HepG2 (cell line): Measurements from ENCODE around the gene PPFIA3. TPM values are rescaled to one million over a fixed set of nuclear protein-coding genes. Genes with fewer than 3 reads are reported as not detected.
A peak's percentile ranks its signal among the peaks of the same experiment; 100 is the strongest.

Source experiments
- BRF2 ChIP-seq: sonication (generic); formaldehyde crosslinking; IDR thresholded peaks from 2 replicates; pipeline ENCODE4 v1.8.1; 2022; ENCODE audit warnings: mild to moderate bottlenecking, missing genetic modification reagents
- CCDC6 ChIP-seq: sonication (generic); formaldehyde crosslinking; IDR thresholded peaks from 2 replicates; pipeline ENCODE4 v1.8.1; 2022; ENCODE audit warnings: mild to moderate bottlenecking, missing genetic modification reagents, moderate library complexity
- E2F2 ChIP-seq: sonication (generic); formaldehyde crosslinking; IDR thresholded peaks from 2 replicates; pipeline ENCODE4 v1.4.0; 2020; ENCODE audit warnings: missing genetic modification reagents, borderline replicate concordance
- FOXJ3 ChIP-seq: sonication (generic); formaldehyde crosslinking; IDR thresholded peaks from 2 replicates; pipeline ENCODE4 v1.4.0; 2020; ENCODE audit warnings: missing genetic modification reagents, mild to moderate bottlenecking, borderline replicate concordance
- HNRNPLL ChIP-seq: fragments of 200-400 bp; formaldehyde crosslinking; IDR thresholded peaks from 2 replicates; pipeline ENCODE4 v1.6.1; 2017; ENCODE audit warnings: mild to moderate bottlenecking, low read depth, low read length; ENCODE audit not compliant: poor library complexity, severe bottlenecking
- REL ChIP-seq: sonication (generic); formaldehyde crosslinking; conservative IDR thresholded peaks from 2 replicates; pipeline ENCODE4 v1.8.0; 2022; ENCODE audit warnings: mild to moderate bottlenecking, missing genetic modification reagents, moderate library complexity
- RXRA ChIP-seq: sonication (generic); formaldehyde crosslinking; IDR thresholded peaks from 2 replicates; pipeline ENCODE4 v1.5.1; 2020; ENCODE audit warnings: missing genetic modification reagents
- SOX6 ChIP-seq, 2 experiments: fragments of 450-650 bp in 1 of 2; sonication (generic) in 1 of 2; formaldehyde crosslinking in 1 of 2; IDR thresholded peaks; 2 replicates each; pipeline versions ENCODE4 v1.4.0 to v1.6.1; 2017 to 2020; ENCODE audit warnings: antibody characterized with exemption in 1 of 2, mild to moderate bottlenecking in 1 of 2, missing genetic modification reagents in 1 of 2
- USF2 ChIP-seq, 2 experiments: sonication (generic) in 1 of 2; formaldehyde crosslinking in 1 of 2; IDR thresholded peaks; 2 replicates each; pipeline versions ENCODE4 v1.5.1 to v1.6.1; 2011 to 2020; ENCODE audit warnings: borderline replicate concordance in 1 of 2, low read depth in 1 of 2, low read length in 1 of 2, mild to moderate bottlenecking in 1 of 2, missing genetic modification reagents in 1 of 2, moderate library complexity in 1 of 2
- WIZ ChIP-seq: sonication (generic); formaldehyde crosslinking; IDR thresholded peaks from 2 replicates; pipeline ENCODE4 v1.5.1; 2020; ENCODE audit warnings: mild to moderate bottlenecking, missing genetic modification reagents
- ZGPAT ChIP-seq: IDR thresholded peaks from 2 replicates; pipeline ENCODE4 v1.6.1; 2016; ENCODE audit warnings: mild to moderate bottlenecking
- ZNF143 ChIP-seq: sonication (generic); formaldehyde crosslinking; IDR thresholded peaks from 2 replicates; pipeline ENCODE4 v1.4.0; 2020; ENCODE audit warnings: missing genetic modification reagents
- ZNF350 ChIP-seq: sonication (generic); formaldehyde crosslinking; IDR thresholded peaks from 2 replicates; pipeline ENCODE4 v1.4.0; 2020; ENCODE audit warnings: mild to moderate bottlenecking, low read depth, missing genetic modification reagents, borderline replicate concordance
- ZNF383 ChIP-seq: sonication (generic); formaldehyde crosslinking; IDR thresholded peaks from 2 replicates; pipeline ENCODE4 v1.4.0; 2020; ENCODE audit warnings: missing genetic modification reagents, mild to moderate bottlenecking, borderline replicate concordance
- ZNF720 ChIP-seq: sonication (generic); formaldehyde crosslinking; IDR thresholded peaks from 2 replicates; pipeline ENCODE4 v1.4.0; 2020; ENCODE audit warnings: missing genetic modification reagents
- ZNF747 ChIP-seq: sonication (generic); formaldehyde crosslinking; IDR thresholded peaks from 2 replicates; pipeline ENCODE4 v1.8.1; 2023; ENCODE audit warnings: missing genetic modification reagents, mild to moderate bottlenecking, borderline replicate concordance
- ZNF788 ChIP-seq: sonication (generic); formaldehyde crosslinking; IDR thresholded peaks from 2 replicates; pipeline ENCODE4 v1.5.0; 2020; ENCODE audit warnings: mild to moderate bottlenecking, missing genetic modification reagents, borderline replicate concordance
- ZSCAN5A ChIP-seq: sonication (generic); formaldehyde crosslinking; IDR thresholded peaks from 2 replicates; pipeline ENCODE4 v1.8.0; 2022; ENCODE audit warnings: mild to moderate bottlenecking, missing genetic modification reagents, borderline replicate concordance
- polyA plus RNA-seq, 8 experiments: library from polyadenylated mRNA; depleted of rRNA in 3 of 8; stranded (reverse) in 7 of 8; unstranded in 1 of 8; fragments of >200 nt; fragmentation: Illumina TruSeq in 4 of 8; extraction: Trizol in 4 of 8; gene quantifications; 2 replicates each; pipeline versions ENCODE4 v1.2.1 to v1.2.3, GENCODE V29; 2011 to 2016; ENCODE audit warnings: low read depth in 4 of 8, missing spikeins in 1 of 8, mixed read lengths in 1 of 8; ENCODE audit not compliant: insufficient read depth in 1 of 8
- total RNA-seq, 5 experiments: library from RNA; depleted of rRNA; stranded (reverse); fragments of >200 nt; fragmentation: Illumina TruSeq; extraction: Trizol; gene quantifications; 2 replicates each; pipeline ENCODE4 v1.2.3, GENCODE V29; 2016; ENCODE audit warnings: low read depth in 1 of 5

Gene PPFIA3
- total and polyA plus RNA-seq, 2 of the 13 experiments (the other 11 are each of a cell fraction or from before 2014, with no cell fraction given), result 6.7 to 8.6 TPM

- TF ChIP-seq REL (CRISPR knock-in tag) (0 out of 2 replicates have a peak, but pooled peaks have one; percentile 18), SOX6 (IDR thresholded peaks at IDR 0.05) (no peak), SOX6 (CRISPR knock-in tag; IDR thresholded peaks at IDR 0.05) (peak; percentile 68; the same call in 1 of the 2 replicates), ZGPAT (CRISPR knock-in tag) (no peak; the same call in 1 of the 2 replicates), CCDC6 (CRISPR knock-in tag) (no peak), FOXJ3 (CRISPR knock-in tag) (0 out of 2 replicates have a peak, but pooled peaks have one; percentile 38), ZNF720 (CRISPR knock-in tag) (no peak), HNRNPLL (peak; percentile 37), WIZ (CRISPR knock-in tag) (no peak; the same call in 1 of the 2 replicates), ZNF788 (CRISPR knock-in tag) (peak; percentile 81), USF2 (IDR thresholded peaks at IDR 0.05; ENCODE audit: low read depth, low read length) (no peak), USF2 (CRISPR knock-in tag; IDR thresholded peaks at IDR 0.05; ENCODE audit: borderline replicate concordance) (no peak; the same call in 1 of the 2 replicates), BRF2 (CRISPR knock-in tag) (no peak), ZNF383 (CRISPR knock-in tag) (0 out of 2 replicates have a peak, but pooled peaks have one; percentile 28), ZSCAN5A (peak; percentile 24; the same call in 1 of the 2 replicates), RXRA (CRISPR knock-in tag) (peak; percentile 27), E2F2 (peak; percentile 80; the same call in 1 of the 2 replicates), ZNF143 (CRISPR knock-in tag) (no peak), ZNF747 (CRISPR knock-in tag) (peak; percentile 75), ZNF350 (CRISPR knock-in tag) (peak; percentile 47; the same call in 1 of the 2 replicates)
Observed at GRCh38 chr19:49150106-49150943, 31.0 kb downstream of the PPFIA3 start (continued).
